NCI-H1092 treated with DMSO at 0.1 percent for 48 hours (cell line): ENCODE data around the gene MEMO1.
A peak's percentile ranks its signal among the peaks of the same experiment; 100 is the strongest.
"Not testable (repeated sequence)": the region's sequence is repeated elsewhere in the genome, so short reads cannot be mapped to it uniquely, and the experiment has no call there.

Experiments used
- DNase-seq: peaks from one replicate; lab custom pipeline; 2025; lab: John Stamatoyannopoulos, UW

MEMO1 gene

GRCh38 chr2:32010670-32011484 is at the start of gene MEMO1:
Gene MEMO1 (minus strand): TSS chr2:32011008. CDS start chr2:32010247, 761 bp downstream.
- DNase-seq = peak; percentile 87

GRCh38 chr2:32060266-32060665 is 49.5 kb upstream of the MEMO1 start:
- no peak for DNase-seq

- no peak for DNase-seq
These were observed 47.3 kb upstream of the MEMO1 start for GRCh38 chr2:32058130-32058529.

- not testable (repeated sequence) for DNase-seq
These were observed 43.8 kb upstream of the MEMO1 start for GRCh38 chr2:32054583-32054982.

- DNase-seq = no peak
These were observed 41.1 kb upstream of the MEMO1 start for GRCh38 chr2:32051836-32052439.

- no peak for DNase-seq
These were observed 32.8 kb upstream of the MEMO1 start for GRCh38 chr2:32043561-32043960.

- DNase-seq = peak; percentile 87
These were observed 28.8 kb upstream of the MEMO1 start, which contains the start of gene DPY30 for GRCh38 chr2:32039447-32040219. Gene DPY30 (minus strand): TSS chr2:32039805. CDS start chr2:32039456, 349 bp downstream.

GRCh38 chr2:32034198-32034887 is 23.5 kb upstream of the MEMO1 start:
- not testable (repeated sequence) for DNase-seq

GRCh38 chr2:32018789-32019482 is 8.1 kb upstream of the MEMO1 start:
- not testable (repeated sequence) for DNase-seq

GRCh38 chr2:32012872-32013271 is 2.1 kb upstream of the MEMO1 start:
- no peak for DNase-seq

- DNase-seq = peak; percentile 31
These were observed 715 bp upstream of the MEMO1 start for GRCh38 chr2:32011485-32011960.

GRCh38 chr2:32010280-32010669 is 533 bp downstream of the MEMO1 start:
- peak; percentile 22 for DNase-seq

GRCh38 chr2:32009516-32010256 is 1.1 kb downstream of the MEMO1 start:
- DNase-seq = no peak

- DNase-seq = no peak
These were observed 1.8 kb downstream of the MEMO1 start for GRCh38 chr2:32008805-32009515.

GRCh38 chr2:32007121-32007391 is 3.8 kb downstream of the MEMO1 start:
- DNase-seq = no peak

GRCh38 chr2:32005371-32005976 is 5.3 kb downstream of the MEMO1 start:
- no peak for DNase-seq

- no peak for DNase-seq
These were observed 7.0 kb downstream of the MEMO1 start for GRCh38 chr2:32003791-32004190.

GRCh38 chr2:32002406-32002805 is 8.4 kb downstream of the MEMO1 start:
- no peak for DNase-seq

- DNase-seq = no peak
These were observed 11.4 kb downstream of the MEMO1 start for GRCh38 chr2:31999438-31999837.
